ENCODE measurements around the gene GNAT3.

Gene GNAT3

DNA sequence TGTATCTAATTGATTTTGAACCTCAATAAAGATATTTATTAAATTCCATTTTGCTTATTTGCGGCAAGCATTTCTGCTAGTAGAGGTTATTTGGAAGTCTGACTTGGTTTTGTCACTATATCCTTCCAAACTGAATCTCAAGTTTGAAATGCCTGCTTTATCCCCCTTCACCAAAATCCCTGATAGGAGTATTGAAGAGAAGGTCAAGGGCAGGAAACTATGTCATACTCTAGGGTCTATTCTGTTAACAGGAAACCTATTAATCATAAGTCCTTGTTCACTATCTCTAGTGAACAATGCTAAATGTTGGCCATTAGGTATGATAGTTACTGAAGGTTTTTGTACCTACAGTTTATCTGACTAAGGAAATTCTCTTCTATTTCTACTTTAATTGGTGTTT, 11.5 kb downstream of the GNAT3 start:
- no peak for DNase-seq

DNA sequence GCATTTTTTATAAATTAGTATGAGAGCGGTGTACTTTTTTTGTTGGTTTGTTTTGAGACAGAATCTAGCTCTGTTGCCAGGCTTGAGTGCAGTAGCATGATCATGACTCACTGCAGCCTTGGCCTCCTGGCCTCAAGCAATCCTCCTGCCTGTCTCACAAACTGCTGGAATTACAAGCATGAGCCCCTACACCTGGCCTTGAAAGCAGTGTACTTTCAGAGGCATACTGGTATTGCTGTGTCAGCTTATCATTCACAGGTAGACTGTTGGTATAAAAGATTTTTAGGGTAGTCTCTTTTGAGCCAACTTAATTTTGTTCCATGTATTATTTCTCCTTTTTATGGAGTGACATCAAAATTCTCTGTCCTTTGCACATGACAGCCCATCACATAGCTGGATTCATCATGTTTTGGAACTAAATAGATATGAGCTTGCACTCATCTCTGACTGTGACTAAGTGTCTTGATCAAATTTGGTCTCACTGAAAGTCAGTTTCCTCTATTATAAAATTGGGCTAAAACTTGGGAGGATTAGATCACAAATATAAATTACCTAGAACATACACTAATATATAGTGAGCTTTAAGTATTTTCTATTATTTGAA, 12.4 kb downstream of the GNAT3 start:
- peak in 1 of 56 donors; percentile 0 for DNase-seq

DNA sequence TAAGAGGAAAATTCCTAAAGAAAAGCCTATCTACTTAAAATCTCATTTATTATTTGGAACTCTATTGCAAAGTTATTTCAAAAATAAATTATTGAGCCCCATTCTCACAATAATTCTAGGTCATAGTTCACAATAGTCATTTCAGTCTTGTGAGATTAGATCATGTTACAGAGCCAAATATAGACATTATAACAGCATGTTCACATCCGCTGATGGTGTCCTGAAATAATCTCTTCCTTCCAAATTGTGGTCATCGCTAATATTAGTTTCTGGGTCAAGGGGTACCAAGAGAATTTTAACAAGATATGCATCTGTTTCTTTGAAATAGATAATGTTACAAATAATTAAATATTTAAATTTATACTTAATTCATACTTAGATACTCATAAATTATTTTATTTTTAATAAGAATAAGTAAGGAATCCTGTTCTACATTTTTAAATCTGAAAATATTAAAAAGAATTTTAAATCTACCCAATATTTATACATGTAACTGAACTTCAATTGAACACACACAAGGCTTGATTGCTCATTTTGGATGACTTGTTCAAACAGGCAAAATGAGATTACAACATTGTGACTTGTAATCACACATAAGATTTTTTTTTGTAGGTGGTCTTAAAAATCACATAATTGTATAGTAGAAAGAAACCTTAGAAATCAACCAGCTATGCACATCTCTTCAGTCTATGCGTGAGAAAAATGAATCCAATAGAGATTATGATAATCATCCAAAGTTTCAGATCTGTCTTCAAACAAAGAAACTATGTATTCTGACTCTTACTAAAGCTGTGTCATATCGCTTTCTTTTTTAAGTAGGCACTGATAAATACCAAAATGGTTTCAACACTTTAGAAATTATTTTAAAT, 13.1 kb downstream of the GNAT3 start:
- no peak for DNase-seq

DNA sequence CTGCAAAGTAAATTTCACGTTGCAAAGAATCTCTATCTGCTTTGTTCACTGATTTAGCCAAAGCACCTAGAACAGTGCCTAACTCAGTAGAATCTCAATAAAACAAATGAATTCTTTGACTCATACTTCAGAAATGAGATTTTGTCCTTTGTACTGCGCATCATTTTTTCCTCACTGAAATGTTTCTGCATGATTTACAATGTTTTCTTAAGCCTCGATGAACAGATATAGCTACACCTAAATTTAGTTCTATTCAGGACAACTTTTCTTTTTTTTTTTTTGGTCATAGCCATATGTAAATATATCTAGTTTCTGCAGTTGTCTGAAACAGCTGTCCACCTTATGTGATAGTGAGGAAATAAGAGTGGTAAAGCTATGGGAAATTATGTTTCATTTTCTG, 15.3 kb downstream of the GNAT3 start:
- DNase-seq: no peak

DNA sequence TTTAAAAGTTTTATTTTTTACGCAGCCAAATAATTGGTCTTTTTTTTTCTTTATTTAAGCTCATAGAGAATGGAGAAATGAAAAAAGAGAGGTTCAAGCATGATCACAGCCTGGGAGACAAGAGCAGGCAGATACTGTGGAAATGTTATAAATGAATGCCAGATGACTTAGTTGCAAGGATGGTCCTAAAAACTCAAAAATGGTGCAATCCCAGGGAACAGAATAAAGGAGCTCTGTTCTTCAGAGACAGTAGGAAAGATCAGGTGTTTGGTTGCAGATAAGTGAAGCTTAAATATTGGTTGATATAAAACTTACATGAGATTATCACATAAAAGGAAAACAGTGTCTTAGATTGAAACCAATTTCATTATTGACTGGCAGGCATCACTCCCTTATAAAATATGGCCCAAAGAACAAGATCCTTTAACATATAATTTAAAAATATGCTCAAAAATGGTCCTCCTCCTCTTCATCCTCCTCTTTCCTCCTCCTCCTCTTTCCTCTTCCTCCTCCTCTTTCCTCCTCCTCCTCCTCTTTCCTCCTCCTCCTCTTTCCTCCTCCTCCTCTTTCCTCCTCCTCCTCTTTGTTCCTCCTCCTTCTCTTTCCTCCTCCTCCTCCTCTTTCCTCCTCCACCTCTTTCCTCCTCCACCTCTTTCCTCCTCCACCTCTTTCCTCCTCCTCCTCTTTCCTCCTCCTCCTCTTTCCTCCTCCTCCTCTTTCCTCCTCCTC, 18.6 kb downstream of the GNAT3 start:
- no peak for DNase-seq

DNA sequence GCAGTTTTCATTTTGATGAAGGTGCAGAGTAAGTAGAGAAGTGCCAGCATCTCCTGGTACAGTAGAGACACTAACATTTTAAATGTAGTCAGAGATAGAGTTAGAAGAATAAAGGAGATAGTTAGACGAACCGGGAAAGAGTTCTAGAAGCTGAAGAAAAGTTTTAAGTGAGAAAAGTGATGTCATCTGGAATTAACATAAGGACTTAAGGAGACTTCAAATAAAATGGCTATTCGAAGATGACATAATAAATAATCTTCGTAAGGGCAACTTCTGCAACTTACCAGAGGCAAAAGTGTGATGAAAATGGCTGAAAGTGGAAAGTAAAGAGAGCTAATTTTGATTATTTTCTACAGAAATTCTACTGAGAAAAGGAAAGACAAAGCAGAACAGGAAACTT, 20.4 kb downstream of the GNAT3 start:
- no peak for DNase-seq

DNA sequence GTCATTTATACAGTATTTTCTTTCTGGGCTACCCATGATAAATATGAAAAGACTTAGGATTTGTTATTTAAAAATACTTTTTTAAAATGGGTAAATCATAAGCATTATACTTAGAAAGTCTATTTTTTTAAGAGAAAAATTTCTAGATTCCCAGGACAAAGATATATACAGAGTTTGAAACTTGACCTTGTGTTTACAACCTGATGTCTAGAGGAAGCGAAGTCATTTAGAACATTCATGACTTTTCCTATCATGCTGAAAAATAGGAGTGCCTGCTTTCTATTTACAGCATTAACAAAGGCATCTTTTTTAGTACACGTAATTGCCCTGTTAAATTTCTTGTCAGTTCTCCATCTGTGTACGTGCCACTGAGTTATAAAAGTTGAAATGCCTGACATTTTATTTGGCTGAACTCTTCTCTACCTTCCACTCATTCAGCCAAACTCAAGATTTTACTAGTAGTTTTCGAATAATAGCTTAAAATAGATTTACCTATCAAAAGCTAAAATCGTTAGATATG, 23.0 kb downstream of the GNAT3 start:
- DNase-seq: no peak

DNA sequence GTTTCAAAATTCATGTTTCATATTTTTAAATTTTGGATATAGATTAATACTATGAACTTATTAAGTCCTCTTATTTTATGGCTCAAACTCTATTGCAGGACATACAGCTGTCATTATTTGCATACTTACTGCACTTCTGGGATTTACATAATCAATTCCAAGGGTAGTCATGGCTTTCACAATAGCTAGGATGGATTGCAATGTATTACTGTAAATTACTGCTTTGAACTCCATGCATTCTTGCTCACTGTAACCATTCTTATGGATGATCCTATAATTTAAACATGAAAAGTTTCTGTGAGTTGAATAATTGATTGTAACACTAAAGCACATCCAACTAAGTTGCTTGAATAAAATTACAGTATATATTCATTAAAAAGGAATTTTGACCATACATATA, 23.5 kb downstream of the GNAT3 start:
- DNase-seq: no peak

DNA sequence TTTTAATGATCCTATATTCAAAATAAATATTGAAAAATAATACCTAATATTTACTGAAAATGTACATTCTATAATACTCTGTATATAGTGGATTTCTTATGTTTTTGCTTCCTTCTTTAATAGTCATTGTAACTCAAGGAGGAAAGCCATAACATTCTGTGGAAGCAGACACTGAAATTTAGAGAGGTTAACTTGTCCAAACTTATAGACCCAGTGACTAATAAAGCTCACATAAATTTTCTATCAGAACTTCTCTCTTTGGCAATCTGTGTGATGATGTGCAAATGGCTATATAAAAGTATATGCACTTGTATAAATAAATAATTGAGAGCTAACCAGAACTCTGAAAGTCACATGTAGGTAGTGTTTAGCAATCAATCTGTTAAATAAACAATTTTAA, 26.1 kb downstream of the GNAT3 start:
- DNase-seq: no peak

DNA sequence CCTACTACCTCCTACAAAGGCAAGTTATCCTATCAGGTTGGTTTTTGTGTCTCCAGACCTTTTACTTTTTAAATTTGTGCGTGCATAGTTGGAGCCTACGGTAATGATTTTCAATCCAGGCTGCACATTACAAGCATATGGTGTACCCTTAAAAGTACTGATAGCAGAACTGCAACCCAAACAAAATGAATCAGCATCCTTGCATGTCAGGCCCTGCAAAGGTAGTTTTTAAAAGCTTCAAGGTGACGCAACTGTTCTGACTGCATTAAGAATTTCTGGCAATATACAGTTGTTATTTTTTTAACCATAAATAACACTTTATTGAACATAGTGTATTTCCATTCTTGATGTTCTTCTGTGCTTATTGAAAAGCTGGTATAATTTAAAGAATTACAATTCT, 28.9 kb downstream of the GNAT3 start:
- no peak for DNase-seq

DNA sequence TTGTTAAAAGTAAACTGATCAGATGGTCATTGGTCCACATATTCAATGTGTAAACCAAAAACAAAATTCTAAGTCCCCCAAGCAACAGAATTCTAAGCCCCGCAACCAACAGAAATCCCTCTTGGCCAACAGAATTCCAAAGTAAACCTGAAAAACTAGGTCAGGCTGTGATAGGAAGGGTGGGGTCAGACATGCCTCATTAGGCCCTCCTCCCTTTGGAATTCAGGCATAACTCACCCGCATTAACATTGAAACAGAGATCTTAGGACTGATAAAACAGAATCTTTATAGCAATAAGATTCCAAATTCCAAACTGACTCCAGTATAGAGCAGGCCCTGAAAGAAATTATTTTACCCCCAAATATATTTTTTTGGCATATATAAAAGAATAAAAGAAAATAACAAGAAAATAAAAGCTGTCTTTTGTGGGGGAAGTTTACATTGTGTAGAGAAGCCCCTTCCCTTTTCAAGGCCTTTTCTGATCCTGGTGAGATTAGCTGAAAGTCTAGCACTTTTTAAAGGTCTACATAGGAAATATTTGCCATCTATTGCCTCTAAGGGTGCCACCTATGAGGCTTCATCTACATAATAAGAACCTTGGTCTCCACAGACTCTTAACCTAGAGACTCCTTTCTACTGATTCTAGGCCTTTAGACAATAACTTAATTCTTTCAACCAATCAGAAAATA, 30.5 kb downstream of the GNAT3 start:
- no peak for DNase-seq

DNA sequence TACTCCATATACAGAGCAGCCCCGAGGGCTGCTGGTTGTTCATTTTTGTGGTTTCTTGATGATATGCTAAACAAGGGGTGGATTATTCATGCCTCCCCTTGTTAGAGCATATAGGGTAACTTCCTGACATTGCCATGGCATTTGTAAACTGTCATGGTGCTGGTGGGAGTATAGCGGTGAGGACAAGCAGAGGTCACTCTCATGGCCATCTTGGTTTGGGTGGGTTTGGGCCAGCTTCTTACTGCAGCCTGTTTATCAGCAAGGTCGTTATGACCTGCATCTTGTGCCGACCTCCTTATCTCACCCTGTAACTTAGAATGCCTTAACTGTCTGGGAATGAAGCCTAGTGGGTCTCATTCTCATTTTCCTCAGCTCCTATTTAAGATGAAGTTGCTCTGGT, 31.3 kb downstream of the GNAT3 start:
- DNase-seq: no peak

DNA sequence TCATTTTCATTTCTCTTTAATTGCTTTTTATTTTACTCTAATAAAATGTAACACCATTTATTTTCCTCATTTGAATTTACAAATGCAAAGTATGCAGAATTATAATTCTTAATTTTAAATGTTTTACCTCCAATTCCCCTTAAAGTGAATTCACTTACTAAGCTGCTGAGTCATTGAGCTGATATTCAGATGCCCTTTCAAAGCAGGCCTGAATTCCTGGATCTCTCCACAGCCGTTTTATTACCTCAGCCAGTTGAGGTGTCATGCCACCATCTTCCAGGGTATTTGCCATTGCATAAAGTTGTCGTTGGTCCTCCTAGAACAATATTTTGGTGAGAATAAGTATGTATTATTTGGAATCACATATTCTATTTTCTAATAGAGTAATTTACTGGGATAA, 33.2 kb downstream of the GNAT3 start:
- DNase-seq: no peak

DNA sequence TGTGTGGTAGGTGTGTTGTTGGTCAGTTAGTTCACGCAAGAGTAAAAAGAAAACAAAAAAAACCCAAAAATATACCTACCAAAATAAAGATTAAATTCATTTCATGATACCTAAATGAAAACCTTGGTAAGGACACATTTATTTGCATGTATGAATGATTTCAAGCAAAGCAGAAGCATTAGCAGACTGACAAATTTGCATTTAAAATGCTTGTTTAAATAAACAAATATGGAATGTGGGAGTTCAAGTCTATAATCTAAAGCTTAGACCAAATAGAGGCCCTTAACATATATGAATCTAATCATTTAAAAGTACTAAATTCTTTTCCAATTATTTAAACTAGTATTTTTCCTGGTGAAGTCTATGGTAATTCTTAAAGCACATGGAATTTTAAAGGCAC, 35.8 kb downstream of the GNAT3 start:
- no peak for DNase-seq

DNA sequence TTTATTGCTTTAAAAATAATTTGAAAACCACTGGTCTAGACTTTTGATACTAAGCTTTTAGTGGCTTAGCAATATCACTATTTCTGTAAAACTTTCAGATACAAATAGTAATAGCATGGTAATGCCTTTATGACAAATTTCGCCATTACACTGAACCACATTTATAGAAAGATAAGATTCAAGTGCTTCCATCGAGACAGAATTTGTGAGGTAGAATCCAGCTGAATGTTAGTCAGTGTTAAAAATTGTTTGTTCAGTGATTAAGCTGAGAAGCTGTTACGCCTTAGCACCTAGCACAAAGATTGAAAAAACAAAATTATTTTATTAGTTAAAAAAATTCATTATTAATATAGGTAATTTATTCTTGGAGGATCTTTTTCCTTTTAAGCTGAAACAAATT, 36.5 kb downstream of the GNAT3 start:
- DNase-seq: no peak

DNA sequence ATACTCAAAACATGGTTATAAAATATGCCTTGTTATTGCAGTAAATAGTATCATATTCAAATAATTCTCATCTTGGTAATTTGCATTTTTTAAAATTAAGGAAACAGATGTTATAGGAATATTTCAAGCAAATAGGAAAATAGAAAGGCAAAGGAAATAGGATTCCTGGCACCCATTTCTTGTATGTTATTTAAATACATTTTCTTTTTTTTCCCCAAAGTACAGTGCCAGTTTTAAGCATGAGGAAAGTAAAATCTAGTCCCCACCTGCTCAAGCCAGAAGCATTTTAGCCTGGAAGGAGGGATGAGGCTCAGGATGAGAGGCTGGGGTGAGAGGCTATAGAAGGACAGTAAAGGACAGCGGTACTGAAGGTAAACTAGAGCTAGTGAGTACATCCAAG, 38.1 kb downstream of the GNAT3 start:
- DNase-seq: no peak

DNA sequence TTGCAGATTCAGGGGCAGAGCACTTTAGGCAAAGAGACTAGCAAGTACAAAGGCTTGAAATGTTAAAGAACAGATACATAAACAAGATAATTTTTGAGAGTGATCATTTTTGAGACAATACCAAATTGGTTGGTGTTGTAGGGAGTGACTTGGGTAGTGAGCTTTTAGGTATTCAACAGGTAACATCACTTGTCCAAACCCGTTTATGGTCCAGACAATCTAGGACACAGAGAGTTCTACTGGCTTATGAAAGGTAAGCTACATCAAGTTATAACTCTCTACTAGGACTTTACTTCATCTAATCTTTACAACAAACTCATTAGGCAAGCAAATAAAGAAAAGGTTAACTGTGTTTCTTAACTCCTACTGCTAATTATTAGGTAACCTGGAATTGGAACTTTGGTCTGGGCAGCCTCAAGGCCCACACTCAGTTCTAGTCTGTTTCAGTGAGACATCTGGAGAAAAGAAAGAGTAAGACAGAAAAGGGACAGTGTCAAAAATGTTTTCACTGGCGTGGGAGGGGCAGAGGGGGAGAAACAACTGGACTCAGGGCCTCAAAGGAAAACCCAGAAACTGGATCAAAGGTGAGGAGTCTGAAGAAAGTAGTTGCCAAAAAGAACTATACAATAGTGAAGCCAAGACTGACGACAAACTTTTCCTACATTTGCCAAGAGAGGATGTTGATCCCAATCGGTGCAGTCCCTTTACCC, 39.2 kb downstream of the GNAT3 start:
- DNase-seq: no peak

DNA sequence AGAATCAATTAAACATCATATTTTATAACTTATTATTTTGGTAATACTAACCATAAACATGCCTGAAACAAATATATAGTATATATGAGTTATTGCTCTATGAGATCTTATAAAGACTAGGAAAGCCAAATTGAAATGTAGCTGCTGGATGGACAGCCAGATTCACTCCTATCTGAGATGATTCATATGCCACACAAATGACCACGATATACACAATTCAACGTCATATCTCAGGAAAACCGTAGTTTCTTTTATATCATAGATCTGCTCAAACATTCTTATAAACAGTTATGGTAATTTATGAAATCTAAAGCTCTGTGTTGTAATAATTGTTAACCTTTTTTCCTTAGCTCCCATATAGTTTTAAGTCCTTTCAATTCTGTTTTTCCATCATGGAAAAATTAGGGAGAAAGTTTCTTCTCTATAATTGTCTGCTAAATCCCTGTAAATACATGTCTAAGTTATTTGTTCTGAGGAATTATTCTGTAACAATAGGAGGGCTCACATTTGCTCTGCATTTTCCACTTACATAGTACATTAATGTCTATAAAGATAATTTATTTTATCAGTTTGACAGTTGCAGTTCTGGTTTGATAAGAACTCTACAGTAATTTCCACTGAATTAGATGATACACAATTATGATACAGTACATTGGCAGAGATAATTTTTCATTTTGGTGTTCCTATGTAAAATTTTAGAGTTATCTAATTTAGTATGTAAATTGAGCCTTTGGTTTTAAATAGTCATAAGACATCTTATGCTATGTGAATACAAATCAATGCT, 42.7 kb downstream of the GNAT3 start:
- DNase-seq: no peak

DNA sequence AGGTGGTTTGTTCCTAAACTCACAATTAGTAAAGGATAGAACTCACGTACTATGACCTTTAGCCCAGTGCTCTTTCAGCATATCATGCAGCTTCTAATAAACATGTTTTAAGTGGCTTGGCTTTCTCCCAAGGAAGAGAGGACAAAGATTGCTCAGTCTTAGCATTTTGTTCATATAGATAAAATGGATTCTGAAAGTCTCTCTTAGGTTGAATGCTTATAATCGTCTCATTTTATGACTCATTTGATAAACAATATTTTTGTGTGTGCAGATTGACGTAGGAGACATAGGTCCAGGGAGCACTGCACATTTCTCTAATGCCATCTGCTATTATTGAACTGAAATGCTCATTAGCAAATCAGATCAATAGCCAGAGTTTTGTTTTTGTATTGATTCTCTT, 44.8 kb downstream of the GNAT3 start:
- DNase-seq: no peak

DNA sequence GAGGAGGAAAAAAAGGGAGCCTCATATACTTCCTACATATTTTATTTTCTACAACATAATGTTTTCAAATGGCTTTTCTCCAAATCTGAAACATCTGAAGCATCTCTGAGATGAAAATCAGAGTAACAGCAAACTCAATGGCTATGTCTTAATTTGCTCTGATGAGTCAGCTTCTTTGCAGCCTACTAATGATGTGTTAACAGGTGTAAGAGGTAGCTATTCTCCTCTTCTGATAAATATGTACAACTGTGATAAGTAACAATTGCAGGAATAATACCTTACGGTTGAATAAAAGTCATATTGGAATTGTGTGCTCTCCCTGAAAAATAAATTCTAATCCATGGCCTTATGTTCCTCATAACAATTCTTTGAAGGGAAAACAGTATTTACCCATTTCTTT, 45.2 kb downstream of the GNAT3 start:
- no peak for DNase-seq

Data from nucleus accumbens (tissue), 56 donors.